ENCODE data around the gene SYTL1. TPM values are rescaled to one million over a fixed set of nuclear protein-coding genes. Genes with fewer than 3 reads are reported as not detected.

Gene SYTL1
- total RNA-seq, 1 experiment from 2014 or later, result 75.9 TPM

DNA sequence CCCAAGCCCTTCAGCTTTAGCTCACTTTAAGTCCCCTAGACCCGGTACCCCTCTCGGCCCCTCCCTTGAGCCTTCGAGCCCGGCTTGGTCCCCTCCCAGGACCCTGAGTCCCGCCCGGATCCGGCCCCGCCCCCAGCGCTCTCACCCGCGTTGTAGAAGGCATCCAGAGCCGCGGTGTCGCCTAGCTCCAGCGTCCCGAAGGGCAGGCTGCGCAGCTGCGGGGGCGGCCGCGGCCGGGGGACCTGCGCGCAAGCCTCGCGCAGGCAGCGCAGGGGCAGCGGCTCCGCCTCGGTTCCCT, 24.2 kb downstream of the SYTL1 start (continued):
- TF ChIP-seq, protein P1, sequence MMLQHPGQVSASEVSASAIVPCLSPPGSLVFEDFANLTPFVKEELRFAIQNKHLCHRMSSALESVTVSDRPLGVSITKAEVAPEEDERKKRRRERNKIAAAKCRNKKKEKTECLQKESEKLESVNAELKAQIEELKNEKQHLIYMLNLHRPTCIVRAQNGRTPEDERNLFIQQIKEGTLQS (IDR thresholded peaks at IDR 0.05), result no peak

DNA sequence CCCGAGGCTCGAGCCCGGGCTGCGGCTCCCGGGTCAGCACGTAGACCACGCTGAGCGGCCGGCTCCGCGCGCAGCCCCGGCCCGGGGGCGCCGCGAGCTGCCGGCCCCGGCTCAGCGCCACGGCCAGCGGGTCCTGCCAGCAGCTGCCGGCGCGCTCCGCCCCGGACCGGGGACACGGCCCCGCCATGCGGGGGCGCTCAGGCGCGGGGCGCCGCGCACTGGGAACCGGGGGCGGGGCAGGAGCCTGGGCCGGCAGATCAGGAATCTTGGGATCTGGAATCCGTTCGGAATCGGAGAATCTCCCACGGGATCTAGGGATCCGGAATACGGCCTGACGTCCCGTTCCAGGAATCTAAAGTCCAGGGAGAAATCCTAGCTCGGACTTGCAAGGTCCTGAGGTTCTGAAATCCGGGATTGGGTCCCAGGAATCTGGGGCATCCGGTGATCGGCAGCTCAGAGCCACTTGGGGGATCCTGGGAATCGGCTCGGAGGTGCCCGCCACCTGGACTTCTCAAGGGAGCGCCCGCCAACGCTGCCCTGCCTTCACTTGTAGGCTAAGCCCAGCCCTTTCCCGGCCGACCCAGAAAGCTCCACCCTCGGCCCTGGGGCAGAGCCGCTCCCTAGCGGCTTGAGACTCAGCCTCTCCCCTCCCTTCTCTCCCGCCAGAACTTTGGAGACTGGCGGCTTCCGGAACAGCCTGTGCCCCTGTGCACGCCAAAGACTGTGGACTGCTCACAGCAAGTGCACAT, 24.8 kb downstream of the SYTL1 start, which contains the start of gene MAP3K6:
TSS of gene MAP3K6 (minus strand) at position 551 of the 749 bp plus-strand sequence. CDS start at position 187, 364 bp downstream.
- POLR2A ChIA-PET, result interaction anchor here (0.6 to 2.6 kb wide), 13 partner anchors 9 to 367 kb away, joined by 3 to 26 read pairs (median 4); partner anchors contain the start of genes CD164L2 and GPR3
- H3K4me2 ChIP-seq (ENCODE audit: low read length), result peak within 1 kb of the TSS; percentile 95
- H3K36me3 ChIP-seq (ENCODE audit: control insufficient read depth in 1 of 2, insufficient read depth in 2 of 2, low read length in 2 of 2), result peaks cover 0 to 4% of the 10 kb centered on the region in 2 experiments; a peak in 1 of 4 replicates
- peak within 1 kb of the TSS; percentile 70 for H2AFZ ChIP-seq (ENCODE audit: low read depth, low read length, poor library complexity, severe bottlenecking)
- no peaks in the 10 kb centered on the region for H3K27me3 ChIP-seq (ENCODE audit: insufficient read depth, low read length)
- CTCF ChIA-PET, result interaction anchor here (1.0 to 3.3 kb wide), 13 partner anchors 9 to 322 kb away, joined by 3 to 28 read pairs (median 7); partner anchors contain the start of genes CD164L2, GPR3 and SYTL1
- H3K4me1 ChIP-seq (ENCODE audit: control insufficient read depth in 1 of 2, insufficient read depth in 2 of 2, low read length in 2 of 2), result peaks cover 12 to 32% of the 10 kb centered on the region in 2 experiments
- H3K27ac ChIP-seq (ENCODE audit: low read depth, low read length), result peak within 1 kb of the TSS; percentile 100
- H3K9ac ChIP-seq (ENCODE audit: low read length), result peak within 1 kb of the TSS; percentile 78
- intact Hi-C loops (cut with micrococcal nuclease), result no loop called here
- ATAC-seq, result peak; percentile 75
- H3K79me2 ChIP-seq (ENCODE audit: insufficient read depth, low read length), result peaks cover 3% of the 10 kb centered on the region; the same call in 1 of the 2 replicates
- DNase-seq (ENCODE audit: low read depth, low spot score), result peak; percentile 43
- H3K9me2 ChIP-seq (ENCODE audit: insufficient read depth), result no peaks in the 10 kb centered on the region
- BruUV-seq (replicated peaks), result no TSS peak
- TF ChIP-seq JUND (IDR thresholded peaks at IDR 0.05) (no peak), EZH2phosphoT487 (IDR thresholded peaks at IDR 0.05; ENCODE audit: borderline replicate concordance) (no peak), YY1 (IDR thresholded peaks at IDR 0.05; ENCODE audit: extremely low read depth, insufficient replicate concordance, low read depth, low read length) (no peak), TCF7L2 (IDR thresholded peaks at IDR 0.05; ENCODE audit: borderline replicate concordance, extremely low read depth, insufficient read depth, insufficient read length) (no peak), POLR2AphosphoS5 (IDR thresholded peaks at IDR 0.05; ENCODE audit: low read depth, low read length) (peak; percentile 78), ZFX (IDR thresholded peaks at IDR 0.05) (peak; percentile 30; the same call in 1 of the 2 replicates), ZNF274 (IDR thresholded peaks at IDR 0.05; ENCODE audit: low read depth, low read length) (no peak), CEBPB (IDR thresholded peaks at IDR 0.05; ENCODE audit: low read depth) (no peak), SRF (IDR thresholded peaks at IDR 0.05; ENCODE audit: low read depth) (no peak), POLR2A (IDR thresholded peaks at IDR 0.05; ENCODE audit: borderline replicate concordance, extremely low read depth, insufficient read depth, insufficient read length) (peak; percentile 20), EGR1 (IDR thresholded peaks at IDR 0.05; ENCODE audit: low read depth) (peak; percentile 73)
- TF ChIP-seq, protein P2, sequence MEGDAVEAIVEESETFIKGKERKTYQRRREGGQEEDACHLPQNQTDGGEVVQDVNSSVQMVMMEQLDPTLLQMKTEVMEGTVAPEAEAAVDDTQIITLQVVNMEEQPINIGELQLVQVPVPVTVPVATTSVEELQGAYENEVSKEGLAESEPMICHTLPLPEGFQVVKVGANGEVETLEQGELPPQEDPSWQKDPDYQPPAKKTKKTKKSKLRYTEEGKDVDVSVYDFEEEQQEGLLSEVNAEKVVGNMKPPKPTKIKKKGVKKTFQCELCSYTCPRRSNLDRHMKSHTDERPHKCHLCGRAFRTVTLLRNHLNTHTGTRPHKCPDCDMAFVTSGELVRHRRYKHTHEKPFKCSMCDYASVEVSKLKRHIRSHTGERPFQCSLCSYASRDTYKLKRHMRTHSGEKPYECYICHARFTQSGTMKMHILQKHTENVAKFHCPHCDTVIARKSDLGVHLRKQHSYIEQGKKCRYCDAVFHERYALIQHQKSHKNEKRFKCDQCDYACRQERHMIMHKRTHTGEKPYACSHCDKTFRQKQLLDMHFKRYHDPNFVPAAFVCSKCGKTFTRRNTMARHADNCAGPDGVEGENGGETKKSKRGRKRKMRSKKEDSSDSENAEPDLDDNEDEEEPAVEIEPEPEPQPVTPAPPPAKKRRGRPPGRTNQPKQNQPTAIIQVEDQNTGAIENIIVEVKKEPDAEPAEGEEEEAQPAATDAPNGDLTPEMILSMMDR (IDR thresholded peaks at IDR 0.05 in 2 of 3, conservative IDR thresholded peaks at IDR 0.05 in 1 of 3; ENCODE audit: borderline replicate concordance in 1 of 3, insufficient read depth in 1 of 3, low read depth in 2 of 3, low read length in 2 of 3), result peak in 2 of 3 experiments; percentile 36 to 38; a peak in 3 of 6 replicates
- TF ChIP-seq, protein P3, sequence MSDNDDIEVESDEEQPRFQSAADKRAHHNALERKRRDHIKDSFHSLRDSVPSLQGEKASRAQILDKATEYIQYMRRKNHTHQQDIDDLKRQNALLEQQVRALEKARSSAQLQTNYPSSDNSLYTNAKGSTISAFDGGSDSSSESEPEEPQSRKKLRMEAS (IDR thresholded peaks at IDR 0.05), result peak; percentile 51; the same call in 1 of the 2 replicates
- TF ChIP-seq, protein P1 (IDR thresholded peaks at IDR 0.05), result no peak
- RAD21 ChIA-PET (ENCODE audit: low non-redundant PET in 1 of 2, low total read pairs in 2 of 2, uncharacterized antibody in 2 of 2, unreplicated experiment in 2 of 2), result interaction anchor here in 1 of 2 experiments (0.5 kb wide), 1 partner anchor 406 kb away, joined by 3 read pairs; the partner anchor contains the start of gene KDF1
- H3K9me3 ChIP-seq (ENCODE audit: control insufficient read depth in 1 of 2, insufficient read depth in 1 of 2, low read depth in 1 of 2, low read length in 2 of 2), result no peaks in the 10 kb centered on the region
- peak within 1 kb of the TSS; percentile 67 to 69 for H3K4me3 ChIP-seq (replicated peaks in 1 of 2; ENCODE audit: low read depth in 1 of 2, low read length in 2 of 2)
- H4K20me1 ChIP-seq (ENCODE audit: insufficient read depth), result no peaks in the 10 kb centered on the region
